Globus pallidus (tissue), 1 donor: ENCODE measurements around the gene NKAIN2.

Source experiments
- DNase-seq: peaks from one replicate; pipeline ENCODE4 v3.0.0-alpha.2; 2015; ENCODE audit warnings: low spot score

Gene NKAIN2

GRCh38 chr6:123803504-123804013, at the start of gene NKAIN2:
Gene NKAIN2, plus strand, starts transcription at chr6:123803865.
- no peak for DNase-seq

DNA sequence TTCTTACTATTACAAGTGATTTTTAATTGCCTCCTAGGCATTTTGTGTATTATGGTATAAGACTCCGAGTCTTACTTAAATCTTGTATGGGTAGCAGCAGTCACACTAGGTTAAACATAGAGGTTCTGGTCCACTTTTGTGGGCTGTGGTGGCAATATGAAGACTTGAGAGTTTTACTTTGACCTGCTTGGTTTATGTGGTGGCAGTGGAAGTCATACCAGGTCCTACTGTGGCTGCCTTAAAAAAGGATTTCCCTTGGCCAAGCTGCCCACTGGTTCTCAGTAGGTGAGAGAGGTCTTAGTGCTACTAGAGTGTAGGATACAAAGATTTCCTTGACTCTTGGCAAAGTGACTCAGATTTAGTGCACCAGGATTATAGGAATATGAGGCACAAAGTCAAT, 44.2 kb upstream of the NKAIN2 start:
- no peak for DNase-seq

DNA sequence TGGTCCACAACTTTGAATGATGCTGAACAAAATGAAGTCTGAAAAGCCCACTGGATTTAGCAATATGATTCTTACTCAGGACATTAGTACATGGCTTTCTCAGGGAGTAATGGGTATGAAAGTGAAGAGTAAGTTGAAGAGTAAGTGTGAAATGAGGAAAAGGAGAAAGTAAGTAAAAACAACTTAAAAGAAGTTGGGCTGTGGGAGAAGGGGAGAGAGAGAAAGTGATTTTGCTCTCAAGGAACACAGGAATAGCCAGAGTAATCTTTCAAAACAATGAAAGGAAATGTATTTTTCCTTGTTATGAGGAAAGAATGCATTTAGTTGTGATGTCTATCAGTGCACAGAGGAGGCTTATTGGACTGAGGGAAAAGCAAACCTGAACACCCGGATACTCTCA, 39.8 kb upstream of the NKAIN2 start:
- DNase-seq = no peak

DNA sequence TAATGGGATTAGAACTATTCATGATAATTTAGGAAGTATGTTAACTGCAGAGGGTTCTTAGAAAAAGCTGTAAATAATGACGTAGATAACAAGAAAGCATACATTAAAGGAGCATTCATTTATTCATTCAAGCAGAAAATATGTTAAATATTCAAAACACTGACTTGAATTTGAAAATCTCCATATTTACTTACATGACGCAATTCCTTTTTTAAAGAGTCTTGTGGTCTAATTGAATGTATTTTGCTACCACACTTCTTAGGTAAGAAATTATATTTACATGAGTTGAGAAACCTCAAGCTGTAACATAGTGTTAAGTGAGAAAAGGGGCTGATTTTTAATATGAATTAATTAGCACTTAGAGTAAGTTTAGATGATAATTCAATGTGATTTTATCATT, 38.9 kb upstream of the NKAIN2 start:
- no peak for DNase-seq

- no peak for DNase-seq
Measured at GRCh38 chr6:123768921-123769320, 34.7 kb upstream of the NKAIN2 start.

DNA sequence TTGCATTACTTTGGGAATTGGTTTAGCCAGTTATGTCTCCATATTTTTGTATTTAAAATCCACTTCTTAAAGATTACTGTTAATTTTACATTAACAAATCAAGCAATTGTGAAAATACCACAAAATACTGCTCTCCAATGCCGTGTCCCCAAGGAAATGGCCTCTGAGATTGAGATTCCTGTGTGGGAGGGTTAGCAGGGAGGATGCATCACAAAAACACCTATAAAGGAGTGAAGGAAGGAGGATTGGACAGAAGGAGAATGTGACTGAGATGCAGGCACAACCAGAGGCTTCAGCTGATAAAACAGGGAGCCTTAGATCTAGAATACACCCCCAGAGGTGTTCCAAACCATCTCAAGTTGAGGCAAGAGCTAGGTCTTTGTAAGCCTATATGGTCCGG, 34.2 kb upstream of the NKAIN2 start:
- no peak for DNase-seq

GRCh38 chr6:123770247-123770949, 33.3 kb upstream of the NKAIN2 start:
- DNase-seq = no peak

DNA sequence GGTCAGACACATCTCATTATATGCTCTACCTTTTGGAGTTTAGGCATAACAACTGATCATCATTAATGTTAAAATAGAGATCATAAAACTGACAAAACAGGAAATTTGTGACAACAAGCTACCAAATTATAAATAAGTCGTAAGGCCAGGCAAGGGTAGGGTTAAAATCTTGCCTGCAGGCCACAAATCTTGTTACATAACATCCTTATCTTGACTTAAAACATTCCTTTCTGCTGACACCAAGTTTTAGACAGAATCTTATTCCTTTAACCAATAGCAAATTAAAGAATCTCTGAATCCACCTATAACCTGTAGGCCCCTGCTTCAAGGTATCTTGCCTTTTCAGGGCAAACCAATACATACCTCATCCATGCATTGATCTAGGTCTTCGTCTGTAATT, 32.5 kb upstream of the NKAIN2 start:
- no peak for DNase-seq

GRCh38 chr6:123777563-123777962, 26.1 kb upstream of the NKAIN2 start:
- peak; percentile 5 for DNase-seq

DNA sequence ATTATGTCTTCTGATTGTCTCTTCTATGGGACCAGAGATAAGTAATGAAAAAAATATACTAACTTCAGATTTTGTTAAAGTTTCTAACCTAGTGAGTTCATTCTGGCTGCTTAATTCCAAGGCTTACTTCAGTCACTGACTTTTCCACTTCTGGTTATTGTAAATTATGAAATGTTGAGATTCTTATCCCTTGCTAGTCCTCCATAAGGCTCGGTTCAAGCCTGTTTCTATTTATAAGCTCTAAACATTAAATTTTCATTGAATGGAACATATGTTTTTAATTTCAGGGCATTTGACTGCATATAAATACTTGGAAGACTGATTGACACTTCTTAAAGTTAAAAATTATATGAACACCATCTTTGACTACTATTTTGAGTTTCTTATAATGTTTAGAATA, 23.6 kb upstream of the NKAIN2 start:
- no peak for DNase-seq

DNA sequence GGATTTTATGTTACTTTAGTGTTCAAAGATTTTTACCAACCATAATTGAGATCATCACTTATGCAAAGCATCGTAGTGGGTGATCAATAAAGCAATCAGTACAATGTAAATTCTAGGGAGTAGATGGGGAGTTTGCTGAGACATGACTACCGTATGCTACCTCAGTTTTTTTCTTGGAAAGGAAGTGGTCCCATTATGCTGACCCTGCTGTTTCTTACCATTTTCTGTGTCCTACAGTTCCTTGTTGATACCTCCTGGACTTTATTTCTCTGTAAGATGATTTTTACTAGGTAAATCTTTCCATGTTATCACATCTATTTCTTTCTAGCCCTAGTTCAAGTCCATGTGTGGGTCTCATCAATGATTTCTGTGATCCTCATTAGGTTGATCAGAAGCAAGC, 19.3 kb upstream of the NKAIN2 start:
- DNase-seq = no peak

- DNase-seq = no peak
Measured at GRCh38 chr6:123785039-123785438, 18.6 kb upstream of the NKAIN2 start.

- no peak for DNase-seq
Measured at GRCh38 chr6:123788319-123788718, 15.3 kb upstream of the NKAIN2 start.

DNA sequence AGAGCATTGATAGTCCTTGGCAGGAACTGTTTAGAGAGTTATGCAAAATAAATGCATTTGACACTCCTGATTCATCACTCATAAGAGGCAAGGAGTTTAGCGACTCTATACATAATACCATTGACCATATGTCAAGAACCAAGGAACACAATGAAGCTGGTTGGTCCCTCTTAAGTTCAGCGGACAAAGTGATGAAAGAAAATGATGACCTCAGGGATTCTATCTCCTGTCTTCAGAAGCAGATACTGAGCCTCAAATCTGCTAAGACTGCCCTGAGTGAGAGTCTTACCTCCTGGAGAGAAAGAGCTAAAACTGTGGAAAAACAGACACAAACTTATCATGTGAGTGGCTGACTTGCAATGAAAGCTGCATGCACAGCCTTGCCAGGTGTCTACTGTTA, 9.5 kb upstream of the NKAIN2 start:
- no peak for DNase-seq

DNA sequence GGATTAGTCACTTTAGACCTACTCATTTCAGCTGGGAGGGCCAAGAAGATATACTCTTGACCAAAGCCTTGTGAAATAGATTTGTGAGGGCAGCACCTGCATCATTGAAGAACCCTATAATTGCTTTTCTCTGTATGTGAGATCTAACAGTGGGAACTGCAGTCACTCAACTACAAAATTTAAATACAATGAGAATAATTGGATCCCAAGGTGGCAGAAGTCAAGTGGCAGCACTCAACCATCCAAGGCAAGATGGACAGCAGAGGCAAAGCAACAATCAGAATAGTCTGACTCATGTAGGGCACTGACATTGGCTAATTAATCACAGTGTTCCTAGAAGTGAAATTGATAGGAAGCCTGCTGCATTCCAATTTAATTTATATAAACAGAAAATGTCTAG, 8.9 kb upstream of the NKAIN2 start:
- no peak for DNase-seq

GRCh38 chr6:123801067-123801466, 2.6 kb upstream of the NKAIN2 start:
- DNase-seq = no peak

GRCh38 chr6:123802351-123802696, 1.3 kb upstream of the NKAIN2 start:
- DNase-seq = no peak

DNA sequence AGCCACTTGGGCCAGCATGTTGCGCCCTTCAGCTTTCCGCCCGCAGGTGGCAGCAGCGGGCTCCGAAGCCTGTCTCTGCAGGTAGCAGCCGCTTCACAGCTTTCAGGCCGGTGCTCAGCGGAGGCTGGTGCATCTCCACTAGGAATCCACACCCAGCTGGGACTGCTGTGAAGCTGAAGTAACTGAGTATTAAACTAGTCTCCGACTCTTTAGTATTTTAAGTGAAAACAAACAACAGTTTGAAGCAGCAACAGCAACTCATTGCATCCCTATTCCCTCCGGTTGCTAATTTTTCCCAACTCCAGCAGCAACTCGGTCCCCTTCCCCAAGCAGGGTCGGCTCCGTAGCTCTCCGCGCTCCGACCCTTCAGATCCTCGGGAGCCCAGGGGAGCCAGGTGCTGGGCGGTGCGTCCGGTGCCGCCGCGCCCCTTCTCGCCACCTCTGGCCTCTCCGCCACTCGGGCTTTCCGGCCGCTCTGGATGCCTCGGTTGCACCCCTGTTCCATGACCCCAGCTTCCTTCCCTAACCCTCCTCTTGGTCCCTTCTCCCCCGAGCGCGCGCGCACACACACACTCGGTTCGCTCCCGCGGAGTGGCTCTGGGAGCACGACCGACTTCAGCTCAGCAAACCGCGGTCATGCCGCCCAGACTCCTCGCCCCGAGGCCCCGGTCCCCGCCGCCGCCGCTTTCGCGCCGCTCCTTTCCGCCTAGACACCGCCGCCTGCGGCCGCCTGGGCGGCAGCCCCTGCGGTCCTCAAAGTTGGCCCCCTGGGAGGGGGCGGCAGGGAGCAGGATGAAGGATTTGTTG, 765 bp upstream of the NKAIN2 start:
- DNase-seq = peak; percentile 86

DNA sequence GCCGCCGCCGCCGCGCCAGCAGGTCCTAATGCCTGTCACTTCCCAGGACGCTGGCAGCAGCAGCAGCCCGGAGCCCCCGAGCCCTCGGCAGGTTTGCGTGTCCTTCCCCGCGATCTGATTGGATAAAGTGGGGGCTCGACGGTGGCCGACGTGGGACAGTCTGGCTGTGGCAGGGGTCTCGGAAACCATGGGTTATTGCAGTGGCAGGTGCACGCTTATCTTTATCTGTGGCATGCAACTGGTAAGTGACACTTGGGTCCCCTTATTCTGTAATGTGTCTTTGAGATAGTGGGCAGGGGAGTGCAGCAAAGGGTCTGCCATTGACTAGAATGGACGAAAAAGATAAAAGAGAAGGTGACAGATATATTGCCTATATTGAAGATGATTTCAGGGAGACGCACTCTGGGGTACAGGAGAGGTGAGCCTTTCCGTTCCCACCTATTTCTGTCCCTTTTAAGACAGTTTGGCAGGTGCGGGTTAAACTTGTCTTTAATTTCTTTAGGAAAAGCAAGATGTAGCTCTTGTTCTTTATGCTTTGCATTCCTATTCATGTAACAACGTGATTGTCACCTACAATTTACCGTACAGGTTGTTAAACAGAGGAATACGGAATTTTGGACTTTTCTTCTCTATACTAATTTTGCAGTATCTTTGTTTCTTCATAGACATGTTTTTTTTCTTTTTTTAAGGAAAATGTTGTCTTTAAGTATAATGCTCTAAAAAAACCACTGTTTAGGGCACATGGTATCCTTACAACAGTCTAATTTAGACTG, 535 bp downstream of the NKAIN2 start:
- no peak for DNase-seq

GRCh38 chr6:123804787-123805540, 1.3 kb downstream of the NKAIN2 start:
- no peak for DNase-seq

- no peak for DNase-seq
Measured at GRCh38 chr6:123805921-123806320, 2.3 kb downstream of the NKAIN2 start.

DNA sequence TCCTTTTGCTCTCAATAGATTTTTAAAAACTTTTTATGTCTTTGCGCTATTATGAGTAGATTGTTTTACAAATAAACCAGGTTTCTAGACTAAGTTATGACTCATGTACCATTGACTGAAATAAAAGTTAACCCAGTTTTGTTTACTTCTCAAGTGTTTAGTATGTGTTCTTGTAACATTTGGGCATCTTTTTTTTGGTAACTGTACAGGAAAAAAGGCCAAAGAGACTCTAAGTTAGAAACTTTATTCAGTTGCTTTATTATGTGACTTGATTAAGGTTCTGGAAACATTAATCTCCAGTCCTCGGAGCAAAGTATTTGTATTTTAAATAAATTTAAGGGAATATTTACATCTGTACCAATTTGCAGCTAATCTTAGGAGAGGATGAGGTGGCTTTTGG, 2.9 kb downstream of the NKAIN2 start:
- DNase-seq = no peak
